Amygdala (tissue), 56 donors: ENCODE data around the gene AGMO.
A peak's percentile ranks its signal among the peaks of the same experiment; 100 is the strongest.
"Not testable (repeated sequence)": the region's sequence is repeated elsewhere in the genome, so short reads cannot be mapped to it uniquely, and the experiment has no call there.

Experiments used
- DNase-seq, 56 donors: peaks; one replicate each; lab custom pipeline; 2025; lab: John Stamatoyannopoulos, UW

AGMO gene

DNA sequence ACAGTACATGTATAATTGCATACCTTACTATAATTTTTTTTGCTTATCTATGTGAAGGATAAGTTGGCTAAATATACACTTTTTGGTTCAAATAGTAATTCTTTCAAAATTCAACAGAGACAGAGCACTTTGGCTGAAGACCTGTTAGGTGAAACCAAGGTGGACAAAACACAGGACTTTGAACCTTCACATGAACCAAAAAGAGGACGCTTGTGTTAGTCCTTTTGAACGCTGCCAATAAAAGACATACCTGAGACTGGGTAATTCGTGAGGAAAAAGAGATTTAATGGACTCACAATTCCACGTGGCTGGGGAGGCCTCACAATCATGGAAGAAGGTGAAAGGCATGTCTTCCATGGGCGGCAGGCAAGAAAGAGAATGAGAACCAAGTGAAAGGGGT, 4.7 kb upstream of the AGMO start:
- DNase-seq, result no peak

DNA sequence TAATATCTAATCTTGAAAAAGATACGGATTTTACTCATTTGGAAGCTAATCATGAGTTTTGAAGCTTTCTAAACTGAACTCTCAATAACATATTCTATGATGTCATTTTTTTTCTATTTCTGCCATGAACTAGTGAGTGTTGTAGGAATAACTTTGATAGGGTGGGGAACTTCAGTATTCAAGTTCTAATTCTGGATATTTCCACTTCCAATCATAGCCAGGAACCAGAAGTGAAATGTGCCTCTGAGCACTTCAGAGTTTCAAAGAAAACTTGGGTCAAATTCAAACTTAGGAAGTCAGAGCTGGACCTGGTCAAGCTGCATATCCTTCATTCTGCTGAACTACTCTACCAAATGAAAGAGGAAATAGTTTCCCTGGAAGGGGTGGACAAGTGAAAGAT, 847 bp downstream of the AGMO start:
- no peak for DNase-seq

DNA sequence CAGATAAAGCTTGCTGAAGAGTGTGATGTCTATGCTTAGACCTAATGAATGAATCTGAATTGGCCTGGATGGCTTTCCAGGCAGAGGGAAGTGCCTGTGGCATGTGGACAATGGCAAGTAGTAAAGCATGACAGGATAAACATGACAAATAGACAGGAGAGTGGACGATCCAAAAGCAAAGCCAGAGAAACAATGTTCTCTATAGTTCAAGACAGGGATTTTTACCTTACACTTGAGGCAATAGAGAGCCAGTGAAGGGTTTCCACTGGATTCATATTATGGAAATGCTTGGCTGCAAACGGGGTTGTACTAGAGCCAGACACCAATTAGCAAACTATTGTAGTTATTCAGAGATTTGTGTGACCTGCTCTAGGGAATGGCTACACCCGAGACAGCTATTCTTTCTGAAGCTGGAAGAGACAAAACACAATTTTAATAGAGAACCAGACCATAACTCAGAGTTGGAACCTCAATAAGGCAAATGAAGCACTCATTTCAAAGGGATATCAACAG, 2.3 kb downstream of the AGMO start:
- no peak for DNase-seq

DNA sequence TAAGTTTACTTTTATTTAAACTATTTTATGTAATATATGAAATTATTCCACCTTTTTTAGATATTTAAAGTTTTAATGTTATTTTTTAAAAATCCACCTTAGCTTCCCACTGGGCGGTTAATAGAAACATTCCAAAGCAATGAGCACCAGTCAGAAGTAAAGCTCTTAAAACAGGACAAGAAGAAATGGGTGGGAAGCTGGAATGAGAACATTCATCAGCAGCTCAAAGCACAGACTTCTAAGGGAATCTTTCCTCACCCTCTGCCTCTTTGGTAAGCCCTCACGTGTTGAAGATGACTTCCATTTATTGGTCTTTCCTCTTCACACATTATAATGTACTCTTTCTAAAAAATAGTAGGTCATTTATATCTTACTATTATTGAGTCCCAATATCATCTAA, 3.1 kb downstream of the AGMO start:
- DNase-seq, result no peak

DNA sequence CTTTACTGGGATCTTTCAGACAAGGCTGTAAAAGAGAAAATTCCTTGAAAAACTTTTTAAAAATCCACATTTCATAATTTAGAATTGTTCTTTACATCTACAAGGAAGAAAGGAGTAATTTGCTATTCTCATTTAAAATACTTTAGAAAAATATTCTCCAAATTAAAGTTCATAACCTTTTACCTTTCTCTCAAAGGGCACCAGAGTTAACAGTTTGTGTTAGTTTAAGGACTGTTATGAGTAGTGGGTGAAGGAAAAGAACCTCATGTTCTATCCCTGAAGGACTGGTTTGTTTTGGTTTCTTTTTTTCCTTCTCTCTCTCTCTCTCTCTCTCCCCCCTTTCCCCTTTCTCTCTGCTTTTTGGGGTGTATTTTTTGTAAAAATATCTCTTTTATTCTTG, 4.1 kb downstream of the AGMO start:
- DNase-seq, result no peak

DNA sequence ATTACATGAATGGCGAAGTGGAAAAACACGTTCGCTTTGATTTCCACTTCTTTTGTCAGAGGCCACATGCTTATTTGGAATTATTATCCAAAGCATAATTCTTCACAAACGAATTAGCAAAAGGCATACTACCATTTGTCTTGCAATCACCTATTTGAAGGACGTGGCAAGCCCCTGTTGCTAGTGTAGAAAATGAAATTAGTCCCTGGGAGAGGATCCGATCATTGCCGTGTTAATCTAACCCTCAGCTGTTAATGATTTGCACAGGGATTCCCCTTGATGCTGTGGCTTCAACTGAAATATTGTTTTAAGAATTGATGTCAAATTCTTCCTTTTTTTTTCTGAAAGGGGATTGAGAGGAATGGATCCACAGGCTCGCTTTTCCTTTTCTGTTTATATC, 4.6 kb downstream of the AGMO start:
- no peak for DNase-seq

DNA sequence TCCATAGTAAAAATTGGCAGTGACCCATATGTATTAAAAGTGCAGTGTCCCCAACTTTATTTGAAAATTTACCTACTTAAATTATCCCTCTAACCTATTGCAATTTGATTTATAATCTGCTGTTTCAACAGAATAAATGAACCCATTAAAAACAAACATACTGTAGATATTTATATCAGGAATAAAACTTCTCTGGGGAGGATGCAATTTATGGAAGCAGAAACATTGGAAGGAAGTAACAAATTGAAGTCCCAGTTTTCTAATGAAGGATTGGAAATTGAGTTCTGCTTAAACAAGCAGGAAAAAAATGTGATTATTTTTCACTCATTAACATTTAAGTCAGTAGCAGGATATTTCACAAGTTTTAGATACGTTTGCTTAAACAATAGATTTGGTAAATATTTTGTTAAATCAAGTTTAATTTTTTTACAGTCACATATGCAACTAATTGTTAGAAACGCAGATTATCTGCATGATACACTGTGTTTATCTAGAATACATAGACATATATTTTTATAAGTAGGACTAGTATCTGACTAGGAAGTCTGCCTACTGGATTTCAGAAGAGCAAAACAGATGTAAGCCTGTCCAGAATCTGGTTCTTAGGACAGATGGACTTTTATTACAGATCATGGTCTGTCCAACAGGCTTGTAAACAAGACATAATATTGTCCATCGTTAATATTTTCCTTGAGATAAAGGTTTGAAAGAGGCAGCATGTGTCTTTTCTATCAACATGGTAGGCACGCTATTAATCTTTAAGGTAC, 5.3 kb downstream of the AGMO start:
- no peak for DNase-seq

DNA sequence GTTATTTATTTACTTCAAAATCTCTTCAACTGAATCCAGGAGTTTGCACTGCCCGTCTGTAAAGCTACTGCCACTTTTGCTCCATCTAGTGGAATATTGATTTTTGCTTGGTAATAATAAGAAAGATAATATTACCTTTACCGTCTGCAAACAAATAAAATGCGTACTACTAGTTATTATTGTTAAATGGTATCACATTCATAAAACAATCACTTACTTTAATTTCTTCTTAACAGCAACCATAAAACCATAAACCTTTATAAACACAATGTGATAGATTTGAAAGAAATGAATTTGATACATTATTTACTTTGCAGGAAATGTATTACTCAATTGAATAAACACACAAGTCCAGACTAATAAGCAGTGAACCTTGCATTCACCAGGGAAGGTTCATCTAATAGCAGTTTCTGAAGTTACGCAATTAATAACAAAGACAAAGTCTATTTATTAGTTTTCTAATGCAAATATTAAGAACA, 6.4 kb downstream of the AGMO start:
- DNase-seq, result peak in 2 of 56 donors; percentile 6 to 16

DNA sequence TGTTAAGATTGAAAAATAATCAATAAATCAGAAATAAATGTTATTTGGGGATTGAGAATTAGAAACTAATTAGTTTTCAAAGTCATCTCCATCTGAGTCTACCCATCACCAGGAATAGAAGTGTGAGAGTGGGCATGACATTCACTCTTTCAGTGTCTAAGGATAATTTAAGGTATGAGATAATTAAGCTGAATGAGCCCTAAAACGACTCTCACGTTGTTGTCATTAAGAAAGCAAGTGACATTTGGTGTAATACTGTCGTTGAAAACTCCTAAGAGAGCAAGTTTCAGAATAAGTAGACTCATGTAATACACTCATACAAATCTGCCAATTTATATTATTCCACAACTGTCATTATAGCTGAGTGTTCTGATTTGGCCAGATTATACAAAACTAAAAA, 7.1 kb downstream of the AGMO start:
- DNase-seq, result no peak

DNA sequence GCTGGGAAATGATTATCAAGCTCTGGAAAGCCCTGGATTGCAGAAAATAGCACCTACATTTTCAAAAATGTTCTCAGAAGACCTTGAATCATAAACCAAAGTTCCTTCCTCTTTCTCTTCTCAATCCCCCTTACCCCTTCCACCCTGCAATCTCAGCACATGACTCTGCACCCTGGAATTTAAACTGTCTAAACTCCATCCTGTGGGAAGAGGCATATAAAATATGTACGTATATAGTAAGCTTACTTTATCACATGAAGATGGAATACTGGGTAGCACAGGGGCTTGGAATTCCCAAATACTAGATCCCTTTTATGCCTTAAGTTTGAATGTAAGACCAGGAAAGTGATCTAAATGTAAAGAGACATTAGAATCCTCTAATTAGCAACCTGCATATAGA, 7.7 kb downstream of the AGMO start:
- no peak for DNase-seq

DNA sequence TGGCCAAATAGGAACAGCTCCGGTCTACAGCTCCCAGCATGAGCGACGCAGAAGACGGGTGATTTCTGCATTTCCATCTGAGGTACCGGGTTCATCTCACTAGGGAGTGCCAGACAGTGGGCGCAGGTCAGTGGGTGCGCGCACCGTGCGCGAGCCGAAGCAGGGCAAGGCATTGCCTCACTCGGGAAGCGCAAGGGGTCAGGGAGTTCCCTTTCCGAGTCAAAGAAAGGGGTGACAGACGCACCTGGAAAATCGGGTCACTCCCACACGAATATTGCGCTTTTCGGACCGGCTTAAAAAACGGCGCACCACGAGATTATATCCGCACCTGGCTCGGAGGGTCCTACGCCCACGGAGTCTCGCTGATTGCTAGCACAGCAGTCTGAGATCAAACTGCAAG, 14.5 kb downstream of the AGMO start:
- DNase-seq, result not testable (repeated sequence)

DNA sequence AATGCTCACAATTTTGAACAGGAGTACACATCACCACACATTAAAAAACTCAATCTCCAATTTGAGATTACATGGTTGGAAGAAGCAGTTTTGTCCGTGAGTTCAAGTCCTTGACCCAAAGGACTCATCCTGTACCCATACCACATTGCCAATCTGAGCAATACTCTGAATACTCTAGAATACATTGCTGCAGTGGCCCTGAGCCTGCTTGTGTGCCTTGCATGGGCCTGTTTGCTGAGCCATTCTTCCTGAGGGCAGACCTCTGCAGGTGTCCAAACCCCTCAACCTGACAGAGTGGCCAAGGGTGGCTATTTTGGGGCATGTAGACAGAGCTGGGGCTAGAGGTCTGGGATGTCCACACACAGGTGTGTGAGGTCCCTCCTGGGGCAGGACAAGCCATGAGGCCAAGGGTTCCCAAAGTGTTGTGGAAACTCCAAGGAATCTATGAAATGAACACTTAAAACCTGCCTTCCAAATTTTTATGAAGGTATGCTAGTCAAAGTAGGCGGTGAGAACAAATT, 15.5 kb downstream of the AGMO start:
- DNase-seq, result no peak

DNA sequence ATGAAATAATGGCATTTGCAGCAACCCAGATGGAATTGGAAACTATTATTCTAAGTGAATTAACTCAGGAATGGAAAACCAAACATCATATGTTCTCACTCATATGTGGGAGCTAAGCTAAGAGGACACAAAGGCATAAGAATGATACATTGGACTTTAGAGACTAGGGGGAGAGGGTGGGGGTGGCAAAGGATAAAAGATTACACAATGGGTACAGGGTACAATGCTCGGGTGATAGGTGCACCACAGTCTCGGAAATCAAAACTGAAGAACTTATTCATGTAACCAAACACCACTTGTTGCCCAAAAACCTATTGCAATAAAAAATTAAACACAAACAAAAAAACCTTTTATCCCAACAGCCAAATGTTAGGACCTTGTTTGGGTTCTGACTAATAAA, 17.8 kb downstream of the AGMO start:
- DNase-seq, result no peak

DNA sequence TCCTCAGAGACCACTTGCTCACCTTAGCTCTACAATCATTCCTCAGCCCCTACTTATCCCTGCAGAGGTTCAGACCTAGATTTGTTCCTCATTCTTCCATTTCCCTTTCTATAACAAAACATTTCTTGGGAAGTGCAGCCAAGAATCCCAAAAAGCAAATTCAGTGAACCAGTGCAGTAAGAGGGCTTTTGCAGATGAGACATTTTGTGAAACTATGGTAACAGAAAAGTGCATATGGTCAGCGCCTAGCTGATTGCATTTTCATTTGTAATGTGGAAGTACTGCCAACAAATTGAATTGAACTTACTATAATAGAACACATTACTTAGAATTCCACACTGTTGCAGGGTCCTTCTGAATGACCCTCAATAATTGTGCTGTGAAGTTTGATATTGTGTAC, 18.6 kb downstream of the AGMO start:
- no peak for DNase-seq

DNA sequence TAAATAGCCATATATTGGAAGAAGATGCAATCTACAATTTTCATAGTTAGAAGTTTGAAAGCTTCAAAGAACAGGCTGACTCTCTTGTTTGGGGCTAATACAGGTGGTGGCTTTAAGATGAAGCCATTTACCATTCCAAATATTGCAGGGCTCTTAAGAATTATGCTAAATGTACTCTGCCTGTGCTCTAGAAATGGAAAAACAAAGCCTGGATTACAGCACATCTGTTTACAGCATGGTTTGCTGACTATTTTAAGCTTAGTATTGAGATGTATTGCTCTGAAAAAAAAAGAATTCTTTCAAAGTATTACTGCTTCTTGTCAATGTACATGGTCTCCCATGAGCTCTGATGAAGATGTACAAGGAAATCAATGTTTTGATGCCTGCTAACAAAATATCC, 34.2 kb downstream of the AGMO start:
- no peak for DNase-seq

DNA sequence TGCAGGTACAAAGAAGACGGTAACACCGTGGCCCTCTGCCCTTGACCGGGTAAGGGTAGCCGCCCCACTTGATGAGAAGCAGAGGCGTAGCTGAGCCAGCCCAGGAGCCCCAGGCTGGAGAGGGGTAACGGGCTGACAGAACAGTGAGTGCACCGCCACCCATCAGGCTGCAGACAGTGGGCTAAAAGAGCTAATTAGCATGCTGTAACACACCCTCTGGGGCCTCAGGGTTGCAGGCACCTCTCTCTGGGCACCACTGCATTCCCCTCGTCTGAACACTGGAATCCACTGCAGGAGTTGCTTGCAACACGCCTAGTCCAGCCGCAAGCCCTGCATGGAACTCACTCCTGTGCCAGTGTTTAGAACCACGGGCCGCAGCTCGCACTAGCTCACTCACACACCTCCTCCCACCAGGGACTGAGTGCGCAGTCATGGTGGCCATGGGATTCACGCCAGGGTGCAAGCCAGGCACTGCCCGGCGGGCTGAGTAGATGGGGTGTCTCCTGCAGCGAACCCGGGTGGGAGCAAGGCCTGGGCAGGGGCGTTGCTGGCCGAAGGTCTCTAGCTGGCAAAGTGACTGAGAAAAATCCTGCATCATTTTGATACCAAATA, 36.1 kb downstream of the AGMO start:
- no peak for DNase-seq

DNA sequence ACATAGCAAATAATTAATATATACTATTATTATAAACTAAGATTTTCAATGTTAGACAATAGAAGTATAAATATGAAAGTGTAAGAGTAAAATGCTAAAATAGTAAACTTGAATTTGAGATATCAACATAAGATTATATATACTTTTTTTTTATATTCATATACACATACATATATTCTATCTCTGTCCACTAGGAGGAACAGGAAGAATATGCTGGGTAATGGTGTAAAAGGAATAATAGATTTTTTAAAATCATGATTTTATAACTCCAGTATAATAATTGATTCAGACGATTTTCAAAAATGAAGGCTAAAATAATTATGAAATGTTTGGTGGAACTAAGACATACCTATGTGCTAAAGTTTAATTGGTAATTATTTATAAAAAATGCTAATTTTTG, 37.7 kb downstream of the AGMO start:
- DNase-seq, result no peak

DNA sequence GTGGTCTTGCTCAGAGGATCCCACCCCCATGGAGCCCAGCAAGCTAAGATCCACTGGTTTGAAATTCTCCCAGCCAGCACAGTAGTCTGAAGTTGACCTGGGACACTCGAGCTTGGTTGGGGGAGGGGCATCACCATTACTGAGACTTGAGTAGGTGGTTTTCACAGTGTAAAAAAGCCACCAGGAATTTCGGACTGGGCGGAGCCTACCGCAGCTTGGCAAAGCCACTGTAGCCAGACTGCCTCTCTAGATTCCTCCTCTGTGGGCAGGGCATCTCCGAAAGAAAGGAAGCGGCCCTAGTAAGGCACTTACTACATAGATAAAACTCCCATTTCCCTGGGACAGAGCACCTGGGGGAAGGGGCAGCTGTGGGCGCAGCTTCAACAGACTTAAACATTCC, 44.0 kb downstream of the AGMO start:
- not testable (repeated sequence) for DNase-seq

DNA sequence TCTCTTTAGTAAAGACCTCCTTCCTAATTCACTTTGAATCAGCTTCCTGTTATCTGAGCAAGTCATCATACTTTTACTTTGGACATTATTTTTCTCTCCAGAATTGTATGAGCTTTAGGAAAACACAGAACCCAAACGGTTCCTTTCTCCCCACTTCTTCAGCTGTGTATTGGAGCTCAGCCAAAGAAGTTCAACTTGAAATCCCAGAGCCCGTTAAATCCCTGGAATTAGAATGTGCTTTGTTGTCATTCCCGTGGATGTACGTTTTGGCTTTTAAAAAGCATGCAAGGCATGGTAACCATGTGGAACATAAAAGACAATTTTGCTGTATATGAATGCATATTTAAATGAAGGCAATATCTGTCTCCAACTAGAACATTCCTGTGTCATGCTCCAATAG, 46.6 kb downstream of the AGMO start:
- no peak for DNase-seq

DNA sequence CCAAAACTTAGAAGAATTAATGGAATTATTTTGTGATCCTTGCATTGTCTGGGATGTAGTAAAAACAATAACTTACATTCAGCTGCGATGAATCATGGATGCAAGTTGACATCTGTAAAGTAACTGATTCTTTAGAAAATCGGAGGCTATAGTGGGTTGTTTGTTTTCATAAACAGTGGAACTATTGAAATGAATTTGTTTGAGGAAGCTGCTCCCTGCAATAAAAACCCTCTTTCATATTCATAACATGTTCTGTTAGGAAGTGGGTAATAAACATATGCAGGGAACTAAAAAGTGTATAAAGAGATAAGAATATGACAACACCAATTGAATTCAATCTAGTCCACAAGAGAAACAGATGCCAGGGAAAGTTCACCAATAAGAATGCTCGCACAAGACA, 53.6 kb downstream of the AGMO start:
- peak in 3 of 56 donors; percentile 1 to 62 (median 3) for DNase-seq

DNA sequence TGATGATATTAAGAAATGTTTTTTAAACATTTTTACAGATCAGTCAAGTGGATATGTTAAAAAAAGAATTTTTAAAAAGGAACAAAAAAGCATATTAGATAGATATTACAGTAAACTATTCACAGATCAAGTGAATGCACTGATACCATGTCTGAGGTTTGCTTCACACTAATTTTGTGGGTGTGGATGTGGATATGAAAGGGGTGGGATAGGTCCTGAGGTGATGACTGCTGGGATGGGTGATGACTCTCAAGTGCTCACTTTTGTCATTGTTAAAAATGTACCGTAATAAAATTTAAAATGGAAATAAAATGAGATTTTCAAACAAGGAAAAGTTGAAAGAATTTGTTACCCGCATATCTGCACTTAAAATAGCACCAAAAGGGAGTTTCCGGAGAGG, 54.1 kb downstream of the AGMO start:
- no peak for DNase-seq

DNA sequence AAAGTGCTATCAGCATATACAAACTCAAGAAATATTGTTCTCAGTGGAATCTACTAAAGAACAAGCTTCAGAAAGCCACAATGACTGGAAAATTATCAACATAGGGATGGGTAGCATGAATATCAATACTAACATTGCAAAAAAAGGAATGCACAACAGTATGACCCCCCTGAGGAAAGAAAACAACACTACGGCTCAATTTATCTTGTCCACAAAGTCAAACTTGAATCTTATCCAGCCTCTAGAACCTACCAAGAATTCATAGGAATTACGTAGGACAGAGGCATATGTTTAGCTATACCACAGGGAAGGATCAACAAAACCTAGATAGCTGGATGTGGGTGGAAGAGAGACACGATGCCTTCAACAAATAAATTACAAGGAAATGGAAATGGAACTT, 54.6 kb downstream of the AGMO start:
- no peak for DNase-seq
